Measurements from ENCODE around the gene MYH3. TPM values are rescaled to one million over a fixed set of nuclear protein-coding genes. Genes with fewer than 3 reads are reported as not detected.

Gene MYH3
- total RNA-seq, 1 experiment from 2014 or later, result 2.9 TPM

DNA sequence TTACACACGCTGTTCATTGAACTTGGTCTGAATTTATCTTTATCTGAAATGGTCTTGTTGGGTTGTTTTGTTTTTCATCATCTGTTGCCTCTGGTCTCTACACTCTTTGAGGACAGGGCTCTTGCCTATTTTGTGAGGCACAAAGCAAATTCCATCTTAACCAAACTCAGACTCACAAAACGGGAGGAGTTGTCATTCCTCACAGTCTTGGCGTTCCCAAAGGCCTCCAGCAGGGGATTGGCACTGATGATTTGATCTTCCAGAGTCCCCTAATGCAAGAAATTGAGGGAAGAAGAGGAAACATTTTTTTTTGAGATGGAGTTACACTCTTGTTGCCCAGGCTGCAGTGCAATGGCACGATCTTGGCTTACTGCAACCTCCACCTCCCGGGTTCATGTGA is 8.7 kb downstream of the MYH3 start:
- no peak overlapping the region for H3K4me2 ChIP-seq (ENCODE audit: insufficient read depth, insufficient read length, low read length)
- Mint-ChIP-seq H3K9me3 (no peaks in the 10 kb centered on the region), H3K4me3 (no peak overlapping the region)

More for the DNA sequence above, 8.7 kb downstream of the MYH3 start:
- WGBS (ENCODE audit: extremely low coverage, insufficient read length, low lambda C conversion rate), result no CpG with 5 or more reads among the region's 5 CpGs
- H2AFZ ChIP-seq (ENCODE audit: low read length), result no peak overlapping the region
- Mint-ChIP-seq H3K27ac (peak overlapping the region in 1 of 3 experiments; percentile 12; a peak in 1 of 7 replicates), H3K36me3 (ENCODE audit: insufficient read depth in 1 of 3, low read depth in 3 of 3) (no peaks in the 10 kb centered on the region; a peak in 1 of 7 replicates), H3K27me3 (ENCODE audit: low read depth) (no peaks in the 10 kb centered on the region; the same call in none of the 2 replicates), H3K4me1 (no peaks in the 10 kb centered on the region; a peak in 1 of 4 replicates)
- H3K18ac ChIP-seq (ENCODE audit: insufficient read length, low read depth, low read length), result no peak overlapping the region
- TF ChIP-seq CTCF (conservative IDR thresholded peaks at IDR 0.05), result no peak; the same call in 2 of the 3 replicates
- no peak overlapping the region for H3T11ph ChIP-seq (ENCODE audit: low read length)
- no peak overlapping the region for H2AK5ac ChIP-seq (ENCODE audit: insufficient read length, low read length)
- H4K8ac ChIP-seq (replicated peaks; ENCODE audit: insufficient read length, low read depth, low read length), result no peak overlapping the region
- no peak overlapping the region for H2BK12ac ChIP-seq (ENCODE audit: insufficient read length, low read depth, low read length)
- no peak overlapping the region for H3K27ac ChIP-seq (ENCODE audit: insufficient read length, low read depth, low read length)
- H4K20me1 ChIP-seq (ENCODE audit: control insufficient read depth, insufficient read depth, insufficient read length), result no peaks in the 10 kb centered on the region
- no peak for DNase-seq
- H3K4me1 ChIP-seq (ENCODE audit: insufficient read depth, low read length), result no peaks in the 10 kb centered on the region
- H4K91ac ChIP-seq (ENCODE audit: insufficient read length, low read depth, low read length), result no peak overlapping the region
- no peaks in the 10 kb centered on the region for H3K23me2 ChIP-seq (ENCODE audit: insufficient read length, low read depth, low read length, poor library complexity, severe bottlenecking)
- no peaks in the 10 kb centered on the region for H3K79me2 ChIP-seq (ENCODE audit: insufficient read depth, low read length)
- no peak overlapping the region for H2BK20ac ChIP-seq (ENCODE audit: low read depth, low read length, poor library complexity, severe bottlenecking)
- no peaks in the 10 kb centered on the region for H3K27me3 ChIP-seq (ENCODE audit: insufficient read depth, low read length)
- no peak overlapping the region for H2BK5ac ChIP-seq (ENCODE audit: insufficient read length, low read length)
- H2BK120ac ChIP-seq (ENCODE audit: low read depth, low read length, poor library complexity, severe bottlenecking), result no peak overlapping the region
- H2BK15ac ChIP-seq (ENCODE audit: low read depth, low read length), result no peak overlapping the region
- H3K56ac ChIP-seq (ENCODE audit: insufficient read length, low read depth, low read length), result no peak overlapping the region
- H3K9me3 ChIP-seq (ENCODE audit: control insufficient read depth, low read depth, low read length), result no peaks in the 10 kb centered on the region
- no peak overlapping the region for H3K9ac ChIP-seq (ENCODE audit: extremely low read depth, insufficient read length, low read length)
- H3K14ac ChIP-seq (ENCODE audit: insufficient read depth, low read length), result no peak overlapping the region
- H4K5ac ChIP-seq (ENCODE audit: insufficient read length, low read depth, low read length), result no peak overlapping the region
- H3K79me1 ChIP-seq (ENCODE audit: insufficient read depth, low read depth, low read length, poor library complexity, severe bottlenecking), result no peaks in the 10 kb centered on the region
- no peak overlapping the region for H3K23ac ChIP-seq (ENCODE audit: insufficient read length, low read depth, low read length)
- no peak overlapping the region for H3K4ac ChIP-seq (ENCODE audit: low read depth, low read length)

Measured in H9 (cell line).